ENCODE data around the gene AQP7.
"Not testable (repeated sequence)": the region's sequence is repeated elsewhere in the genome, so short reads cannot be mapped to it uniquely, and the experiment has no call there.

Gene AQP7

DNA sequence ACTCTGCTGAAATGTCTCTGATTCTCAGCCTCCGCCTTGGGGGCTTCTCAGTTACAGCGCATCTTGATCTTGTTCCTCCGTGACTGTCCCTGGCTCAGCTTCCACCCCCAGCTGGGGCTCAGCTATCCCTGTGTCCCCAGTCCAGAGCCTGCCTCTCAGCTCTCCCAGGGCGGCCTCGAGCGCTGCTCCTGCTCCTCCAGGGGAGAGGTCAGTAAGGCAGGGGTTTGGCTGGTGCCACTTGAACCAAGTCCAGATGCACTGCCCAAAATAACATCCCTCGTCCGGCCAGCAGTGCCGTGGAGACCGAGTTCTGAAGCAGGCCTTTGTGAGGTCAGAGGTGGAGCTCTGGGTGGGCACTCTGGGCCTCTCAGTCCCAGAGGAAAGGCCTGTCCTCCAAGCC lies at the start of gene AQP7:
AQP7 (minus strand) TSS at position 198 of the 400 bp plus-strand sequence. CDS start 1,306 bp downstream, outside the sequence.
- DNase-seq, result not testable (repeated sequence)

DNA sequence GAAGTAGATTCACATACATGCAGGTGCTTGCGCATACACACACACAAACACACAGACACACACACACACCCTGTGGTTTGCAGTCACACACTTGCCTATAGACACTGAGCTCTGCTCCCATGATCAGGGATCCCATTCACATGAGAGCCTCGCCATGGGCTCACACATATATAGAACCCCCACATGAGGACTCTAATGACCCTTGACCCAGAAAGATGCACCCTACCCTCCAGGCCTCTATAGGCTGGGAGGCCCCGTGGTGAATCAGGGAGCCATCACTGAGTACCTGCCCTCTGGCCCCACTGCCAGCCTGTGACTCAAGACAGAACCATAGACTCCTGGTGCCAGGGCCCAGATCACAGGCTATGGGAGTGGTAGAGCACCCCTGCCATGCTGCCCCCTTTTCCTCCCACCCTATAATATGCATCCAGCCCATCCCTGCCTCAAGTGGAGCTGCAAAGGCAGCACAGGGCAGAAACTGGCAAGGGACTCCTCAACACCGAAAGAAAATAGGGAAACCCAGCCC lies 48.3 kb upstream of the AQP7 start:
- no peak for DNase-seq

DNA sequence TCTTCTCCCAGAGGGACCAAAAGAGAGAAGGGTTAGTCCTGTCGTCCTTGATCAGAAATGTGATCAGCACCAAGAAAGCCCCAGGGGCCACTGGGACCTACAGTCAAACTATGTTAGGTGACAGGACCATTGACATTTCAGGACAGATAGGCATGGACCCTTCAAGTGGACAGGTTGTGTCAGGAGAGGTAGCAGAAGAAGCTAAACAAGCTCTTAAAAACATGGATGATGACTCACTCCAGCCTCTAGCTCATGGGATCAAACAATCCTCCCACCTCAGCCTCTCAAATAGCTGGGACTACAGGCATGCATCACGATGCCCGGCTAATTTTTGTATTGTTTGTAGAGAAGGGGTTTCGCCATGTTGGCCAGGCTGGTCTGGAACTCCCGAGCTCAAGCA lies 47.3 kb upstream of the AQP7 start:
- no peak for DNase-seq

DNA sequence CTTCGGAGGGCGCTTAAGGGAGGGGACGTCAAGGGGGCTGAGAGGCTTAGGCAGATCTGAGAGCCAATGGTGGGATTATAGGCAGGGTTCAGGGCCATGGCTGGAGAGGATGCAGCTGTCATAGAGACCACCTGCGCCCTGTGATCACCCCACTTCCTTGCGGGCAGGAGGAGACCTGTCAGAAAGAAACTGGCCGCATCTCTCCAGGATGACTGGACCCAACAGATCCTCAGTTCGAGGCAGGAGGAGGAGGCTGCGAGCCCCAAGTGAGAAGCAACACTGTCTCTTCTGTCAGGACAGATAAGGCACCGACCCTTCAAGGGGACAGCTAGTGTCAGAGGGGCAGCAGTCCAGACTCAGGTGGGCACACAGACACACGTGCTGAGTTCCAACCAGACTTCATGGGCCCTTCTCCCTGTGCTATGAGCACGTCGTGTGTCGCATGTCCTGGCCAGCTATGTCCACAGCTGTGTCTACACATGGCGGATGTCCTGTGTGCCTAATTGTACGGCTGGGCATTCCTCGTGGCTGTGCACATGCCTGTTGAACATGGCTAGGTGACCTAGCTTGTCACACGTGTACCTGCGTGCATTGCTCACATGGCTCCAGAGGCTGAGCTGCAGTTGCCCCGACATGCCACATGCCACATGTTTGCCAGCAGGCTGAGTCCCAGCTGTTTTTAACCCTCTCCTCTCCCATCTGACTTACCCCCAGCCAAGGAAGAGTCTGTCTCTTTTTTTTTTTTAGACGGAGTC lies 45.6 kb upstream of the AQP7 start:
- no peak for DNase-seq

DNA sequence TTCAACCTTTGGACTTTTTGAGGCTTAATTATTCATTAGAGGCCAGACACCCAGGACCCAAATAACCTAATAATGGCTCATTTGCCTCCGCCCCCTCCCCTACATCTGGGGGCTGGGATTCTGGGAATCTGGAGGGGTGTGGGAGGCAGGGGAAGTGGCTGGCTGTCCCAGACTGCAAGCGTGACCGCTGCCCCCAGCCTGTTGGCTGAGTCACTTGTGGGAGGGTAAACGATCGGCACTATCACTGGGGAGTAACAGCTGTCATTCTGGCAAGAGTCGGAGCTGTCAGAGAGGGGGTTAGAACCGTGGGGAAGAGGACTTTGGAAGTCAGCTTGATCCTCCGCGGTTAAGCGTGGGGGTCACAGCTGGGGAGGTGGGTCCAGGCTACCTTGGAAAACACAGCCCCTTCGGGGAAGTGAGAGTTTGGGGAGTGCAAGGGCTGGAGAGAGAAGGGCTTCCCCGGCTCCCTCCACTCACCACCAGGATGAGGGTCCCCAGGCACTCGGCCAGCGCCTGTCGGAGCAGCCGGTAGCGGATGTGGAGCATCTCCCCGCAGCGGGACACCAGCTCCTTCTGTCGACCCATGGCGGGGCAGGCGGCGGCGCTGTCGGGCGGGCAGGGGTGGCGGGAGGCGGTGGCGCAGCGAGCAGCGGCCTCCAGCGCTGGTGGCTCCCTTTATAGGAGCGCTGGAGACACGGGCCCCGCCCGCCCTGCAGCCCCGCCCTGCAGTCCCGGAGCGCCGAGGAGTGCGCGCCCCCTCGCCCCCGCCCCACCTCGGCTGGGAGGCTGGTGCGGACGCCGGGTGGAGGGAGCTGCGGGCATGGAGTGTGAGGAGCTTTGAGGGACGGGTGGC lies 44.8 kb upstream of the AQP7 start, which contains the start of gene AQP3:
AQP3 (minus strand) TSS at position 648 of the 853 bp plus-strand sequence; CDS start at position 585, 63 bp downstream.
- peak; percentile 76 for DNase-seq

DNA sequence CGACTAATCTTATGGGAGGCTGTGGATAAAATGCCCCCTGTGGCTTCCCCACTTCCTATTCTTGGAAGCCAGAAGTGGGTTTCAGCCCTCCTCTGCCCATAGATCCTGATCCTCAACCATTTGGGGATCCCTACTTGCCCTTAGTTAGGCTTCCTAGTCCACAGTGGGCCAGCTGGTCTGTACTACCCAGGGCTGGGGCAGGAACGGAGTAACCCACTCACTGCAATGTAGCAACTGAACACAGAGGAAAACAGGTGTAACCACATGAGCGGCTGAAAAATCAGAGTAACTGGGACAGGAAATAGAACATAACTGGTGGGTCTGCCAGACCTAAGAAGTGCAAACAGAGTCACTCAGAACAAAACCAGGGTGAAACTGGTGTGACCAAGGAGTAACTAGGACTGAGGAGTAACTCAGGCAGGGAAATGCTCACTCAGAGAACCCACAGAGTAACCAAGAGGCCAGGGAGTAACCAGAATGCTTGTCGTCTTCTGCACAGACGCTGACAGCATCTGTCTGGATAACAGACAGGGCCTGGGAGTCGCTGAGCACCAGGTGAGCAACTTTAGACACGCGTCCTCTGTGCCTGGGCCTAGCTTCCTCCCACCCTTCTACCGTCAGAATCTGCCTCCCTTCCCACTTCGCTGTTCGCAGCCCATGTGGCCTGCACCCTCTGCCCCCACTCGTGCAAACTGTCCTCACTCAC lies 44.0 kb upstream of the AQP7 start:
- peak; percentile 37 for DNase-seq

DNA sequence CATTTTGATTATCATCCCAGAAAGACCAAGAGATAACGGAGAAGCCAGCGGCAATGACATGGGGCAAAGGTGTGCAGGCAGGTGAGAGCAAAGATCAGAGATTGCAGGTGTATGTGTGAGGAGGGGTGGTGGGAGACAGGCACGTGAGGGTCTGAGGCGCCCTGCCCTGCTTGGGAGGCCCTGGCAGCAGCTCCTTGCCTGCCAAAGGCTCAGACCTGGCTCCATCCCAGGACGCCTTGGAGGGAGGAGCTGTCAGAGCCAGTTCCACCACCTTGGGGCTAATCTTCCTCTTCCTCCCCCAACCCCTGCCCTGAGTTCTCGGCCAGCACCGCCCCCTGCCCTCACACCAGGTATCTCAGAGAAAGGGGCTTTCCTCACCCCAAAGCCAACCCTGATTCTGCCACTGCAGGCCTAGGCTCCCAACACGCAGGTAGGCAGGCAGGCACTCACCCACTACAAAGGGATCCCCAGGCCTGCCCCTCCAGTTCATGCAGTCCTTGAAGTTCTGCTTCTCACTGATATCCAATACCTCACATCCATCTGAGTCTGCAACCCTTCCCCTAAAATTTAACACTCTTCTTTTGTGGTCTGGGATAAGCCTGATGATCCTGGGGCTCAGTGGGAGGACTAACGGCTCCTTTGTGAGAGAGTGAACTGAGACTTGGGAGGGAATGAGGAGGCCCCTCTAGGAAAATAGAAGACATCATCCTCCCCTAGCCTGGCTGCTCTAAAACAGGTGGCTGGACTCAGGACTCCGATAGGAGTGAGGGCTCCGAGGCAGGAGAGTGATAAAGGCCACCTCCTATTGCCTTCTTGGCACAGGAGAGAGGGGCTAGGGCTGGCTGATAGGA lies 43.2 kb upstream of the AQP7 start:
- peak; percentile 26 for DNase-seq

DNA sequence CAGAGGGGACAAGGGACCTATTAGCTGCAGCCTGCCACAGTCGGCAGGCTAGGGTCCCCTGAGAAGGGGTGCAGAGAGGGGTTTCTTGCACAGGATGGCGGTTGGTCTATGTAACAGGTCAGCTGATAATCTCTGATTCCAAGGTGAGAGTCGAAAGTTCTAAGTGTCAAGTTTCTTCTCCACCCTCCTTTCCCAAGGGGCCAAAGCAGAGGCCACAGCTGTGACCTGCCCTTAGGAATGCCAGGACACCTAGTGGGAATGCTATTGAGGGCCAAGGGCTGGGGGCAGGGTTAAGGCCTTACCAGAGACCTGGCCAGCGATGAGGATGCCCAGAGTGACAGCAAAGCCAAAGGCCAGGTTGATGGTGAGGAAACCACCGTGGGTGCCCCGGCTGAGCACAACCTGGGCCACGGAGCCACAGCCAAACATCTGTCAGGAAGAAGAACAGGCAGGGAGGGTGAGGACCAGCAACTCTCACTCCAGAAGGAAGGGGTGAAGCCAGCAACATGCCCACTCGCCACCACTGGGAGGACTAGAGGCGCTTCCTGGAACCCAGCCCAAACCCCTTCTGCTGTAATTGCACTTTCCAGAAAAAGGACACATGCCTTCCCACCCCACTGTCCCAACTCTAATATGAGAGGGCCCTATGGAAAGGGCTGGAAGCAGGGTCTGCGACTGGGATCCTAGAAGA lies 41.2 kb upstream of the AQP7 start:
- DNase-seq, result no peak

DNA sequence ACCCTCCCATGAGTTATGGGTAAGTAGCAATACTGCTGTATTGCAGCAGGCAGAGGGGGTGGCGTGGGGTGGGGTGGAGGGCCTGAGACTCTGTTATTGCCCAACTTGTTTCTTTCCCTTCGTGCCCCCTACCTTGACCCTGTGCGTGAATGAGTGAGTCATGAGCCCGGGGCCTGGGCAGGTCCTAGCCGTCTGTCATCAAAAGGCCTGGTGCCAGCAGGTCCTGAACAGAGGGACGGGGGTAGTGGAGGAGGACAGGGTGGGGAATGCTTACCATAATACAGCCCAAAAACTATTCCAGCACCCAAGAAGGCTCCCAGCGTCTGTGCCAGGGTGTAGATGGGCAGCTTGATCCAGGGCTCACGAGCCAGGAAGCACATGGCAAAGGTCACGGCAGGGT lies 40.7 kb upstream of the AQP7 start:
- no peak for DNase-seq

DNA sequence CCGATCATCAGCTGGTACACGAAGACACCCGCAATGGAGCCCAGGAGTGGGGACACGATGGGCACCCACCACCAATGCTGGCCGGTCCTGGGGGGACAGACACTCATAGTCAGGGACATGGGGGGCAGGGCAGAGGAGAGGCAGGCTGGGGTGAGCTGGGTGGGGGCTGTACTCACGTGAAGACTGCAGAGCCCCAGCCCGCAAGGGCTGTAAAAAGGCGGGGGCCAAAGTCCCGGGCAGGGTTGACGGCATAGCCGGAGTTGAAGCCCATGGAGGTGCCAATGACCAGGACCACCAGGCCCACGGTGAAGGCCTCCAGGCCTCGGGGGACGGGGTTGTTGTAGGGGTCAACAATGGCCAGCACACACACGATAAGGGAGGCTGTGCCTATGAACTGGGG lies 39.8 kb upstream of the AQP7 start:
- DNase-seq, result no peak

DNA sequence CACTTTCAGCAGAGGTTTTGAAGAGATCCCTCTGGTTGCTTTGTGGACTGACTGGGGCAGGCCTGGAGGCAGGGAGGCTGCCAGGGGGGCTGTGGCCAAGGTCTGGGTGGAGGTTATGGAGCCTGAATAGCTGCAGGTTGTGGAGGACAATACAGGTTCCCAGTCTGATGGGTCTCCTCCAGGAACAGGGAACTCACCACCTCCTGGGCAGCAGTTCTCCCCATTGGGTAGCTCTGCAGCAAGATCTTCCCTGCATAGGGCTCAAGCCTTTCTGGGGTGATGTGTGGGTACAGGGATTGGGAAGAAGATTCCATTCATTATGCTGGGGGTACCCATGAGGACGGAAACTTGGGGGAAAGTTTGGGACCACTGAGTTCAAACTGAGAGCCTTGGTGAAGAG lies 38.2 kb upstream of the AQP7 start:
- DNase-seq, result no peak

DNA sequence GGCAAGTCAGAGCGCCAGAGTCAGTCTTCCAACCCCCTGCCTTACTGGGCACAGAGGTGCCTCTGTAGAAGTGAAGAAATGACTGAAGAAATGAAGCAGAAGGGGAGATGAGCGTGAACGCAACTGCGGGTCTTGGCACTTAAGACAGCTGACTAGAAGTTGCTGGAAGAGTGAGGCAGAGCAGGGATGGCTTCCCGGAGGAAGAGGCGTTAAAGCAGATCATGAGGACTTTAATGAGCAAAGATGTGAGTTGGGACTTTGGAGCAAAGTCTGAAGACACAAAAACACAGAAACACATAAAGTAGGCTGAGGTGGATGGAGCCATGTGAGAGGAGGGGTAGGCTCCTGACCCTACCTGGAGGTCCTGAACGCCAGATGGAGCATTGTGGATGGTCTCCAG lies 37.8 kb upstream of the AQP7 start:
- no peak for DNase-seq

DNA sequence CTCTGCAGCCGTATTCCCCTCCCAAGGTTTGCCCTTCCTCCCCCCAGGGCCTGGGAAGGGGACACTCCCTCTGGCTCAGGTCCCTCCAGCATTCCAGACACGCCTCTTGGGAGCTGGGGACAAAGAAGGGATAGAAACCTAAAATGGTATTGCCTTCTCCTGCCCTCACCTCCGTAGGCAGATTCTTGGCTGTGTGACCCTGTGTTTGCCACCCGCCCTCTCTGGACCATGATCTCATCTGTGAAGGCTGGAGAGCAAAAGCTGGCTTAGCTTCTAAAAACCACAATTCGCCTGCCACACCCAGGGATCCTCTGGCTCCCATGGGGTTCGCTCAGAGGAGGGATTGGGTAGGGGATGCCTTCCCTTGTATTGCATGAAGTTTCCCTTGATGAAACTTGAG lies 37.4 kb upstream of the AQP7 start:
- DNase-seq, result no peak

DNA sequence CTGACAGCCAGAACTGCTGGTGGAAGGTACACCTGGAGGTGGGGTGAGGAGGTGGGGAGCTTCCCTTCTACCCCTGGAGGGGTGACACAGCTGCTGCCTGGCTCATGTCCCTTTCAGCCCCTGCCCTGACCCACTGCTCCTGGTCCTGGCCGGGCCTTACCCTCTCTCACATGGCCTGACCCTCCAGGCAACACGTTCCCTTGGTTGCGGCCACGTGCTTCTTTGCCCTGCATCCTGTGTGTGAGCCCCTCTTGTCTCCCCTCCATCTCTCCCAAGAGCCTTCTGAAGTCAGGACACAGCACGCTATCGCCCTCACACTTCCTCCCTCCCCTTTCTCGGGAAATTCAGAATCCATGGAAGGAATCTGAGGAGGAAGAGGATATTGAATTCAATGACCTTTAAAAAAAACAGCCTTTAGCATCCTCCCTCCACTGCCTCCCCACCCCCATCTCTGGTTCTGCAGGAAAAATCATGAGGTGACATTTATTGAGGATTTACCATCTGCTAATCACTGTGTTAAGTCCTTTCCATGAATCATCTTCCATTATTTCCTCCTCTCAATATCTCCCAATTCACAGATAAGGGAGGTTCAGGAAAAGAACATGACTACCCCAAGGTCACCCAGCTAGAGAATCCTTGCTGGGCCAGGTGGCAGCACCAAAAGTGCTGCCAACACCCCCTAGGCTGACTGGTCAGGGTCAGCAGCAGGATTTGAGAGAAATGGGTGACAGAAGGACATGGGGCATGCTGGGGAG lies 36.7 kb upstream of the AQP7 start:
- no peak for DNase-seq

DNA sequence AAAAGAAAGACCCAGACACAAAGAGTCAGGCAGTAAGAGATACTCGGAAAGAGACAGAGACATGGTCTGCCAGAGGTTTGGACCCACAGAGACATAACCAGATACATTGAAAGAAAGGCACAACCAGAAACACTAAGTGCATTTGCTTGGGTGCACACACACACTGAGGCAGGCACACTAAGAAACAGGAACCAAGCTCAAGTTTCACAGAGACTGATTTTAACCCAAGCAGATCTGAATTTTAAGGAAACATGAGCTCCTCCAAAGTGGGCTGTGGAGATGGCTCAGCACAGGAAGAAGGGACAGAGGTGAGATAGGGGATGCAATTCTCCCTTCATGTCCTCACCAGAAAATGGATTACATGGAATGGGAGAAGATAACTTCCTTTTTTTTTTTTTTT lies 35.5 kb upstream of the AQP7 start:
- no peak for DNase-seq

DNA sequence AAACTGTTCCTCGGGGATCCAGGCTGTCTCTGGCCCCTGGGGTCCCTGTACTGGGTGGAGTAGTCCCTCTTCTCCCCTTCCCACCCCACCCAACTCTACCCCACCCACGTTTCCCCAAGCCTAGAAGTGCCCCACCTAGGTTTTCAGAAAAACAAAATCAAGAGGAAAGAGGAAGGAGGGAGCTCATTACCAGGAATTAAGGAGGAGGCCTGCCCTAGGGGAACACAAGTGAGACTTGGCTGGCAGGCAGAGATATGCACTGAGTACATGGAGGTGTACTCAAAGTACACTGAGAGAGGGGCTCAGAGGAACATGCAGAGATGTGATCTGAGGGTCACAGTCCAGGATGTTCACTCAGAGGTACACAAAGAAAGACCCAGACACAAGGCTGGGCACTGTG lies 34.8 kb upstream of the AQP7 start:
- no peak for DNase-seq

DNA sequence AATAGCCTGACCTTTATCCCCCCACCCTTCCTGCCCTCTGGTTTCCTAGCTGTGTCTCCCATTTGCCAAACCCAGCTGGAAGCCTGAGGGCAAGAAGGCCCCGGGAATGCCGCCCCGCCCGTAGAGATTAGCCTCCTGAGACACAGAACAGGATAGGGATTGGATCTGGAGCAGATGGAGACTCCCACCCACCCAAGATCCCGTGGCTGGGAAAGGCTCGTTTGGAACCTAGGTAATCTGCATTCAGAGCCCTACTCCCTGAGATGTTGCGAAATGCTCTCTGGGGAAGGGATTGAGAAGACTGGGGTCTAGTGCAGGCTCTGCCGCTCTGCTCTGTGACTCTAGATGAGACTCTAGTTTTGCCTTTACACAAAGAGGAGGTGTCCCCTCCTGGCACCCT lies 34.1 kb upstream of the AQP7 start:
- no peak for DNase-seq

DNA sequence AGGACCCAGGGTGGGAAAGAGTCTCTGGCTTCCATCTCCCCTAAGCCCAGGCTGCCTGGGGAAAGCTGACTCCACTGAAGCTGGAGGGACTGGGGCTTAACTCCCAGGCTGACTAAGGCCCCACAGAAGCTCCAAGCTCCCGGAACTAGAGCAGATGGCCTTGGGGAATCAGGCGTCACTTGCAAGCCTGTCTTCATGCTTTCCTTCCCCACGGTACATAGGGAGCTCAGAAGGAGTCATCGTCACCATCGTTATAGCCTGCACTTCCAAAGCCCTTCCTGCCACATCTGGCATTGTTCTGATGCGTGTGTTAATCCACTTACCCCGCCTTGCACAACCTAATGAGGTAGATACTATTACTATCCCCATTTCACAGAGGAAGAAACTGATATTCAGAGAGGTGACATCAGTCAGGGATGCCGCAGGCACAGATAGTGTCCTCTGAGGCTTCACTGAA lies 33.5 kb upstream of the AQP7 start:
- DNase-seq, result no peak

DNA sequence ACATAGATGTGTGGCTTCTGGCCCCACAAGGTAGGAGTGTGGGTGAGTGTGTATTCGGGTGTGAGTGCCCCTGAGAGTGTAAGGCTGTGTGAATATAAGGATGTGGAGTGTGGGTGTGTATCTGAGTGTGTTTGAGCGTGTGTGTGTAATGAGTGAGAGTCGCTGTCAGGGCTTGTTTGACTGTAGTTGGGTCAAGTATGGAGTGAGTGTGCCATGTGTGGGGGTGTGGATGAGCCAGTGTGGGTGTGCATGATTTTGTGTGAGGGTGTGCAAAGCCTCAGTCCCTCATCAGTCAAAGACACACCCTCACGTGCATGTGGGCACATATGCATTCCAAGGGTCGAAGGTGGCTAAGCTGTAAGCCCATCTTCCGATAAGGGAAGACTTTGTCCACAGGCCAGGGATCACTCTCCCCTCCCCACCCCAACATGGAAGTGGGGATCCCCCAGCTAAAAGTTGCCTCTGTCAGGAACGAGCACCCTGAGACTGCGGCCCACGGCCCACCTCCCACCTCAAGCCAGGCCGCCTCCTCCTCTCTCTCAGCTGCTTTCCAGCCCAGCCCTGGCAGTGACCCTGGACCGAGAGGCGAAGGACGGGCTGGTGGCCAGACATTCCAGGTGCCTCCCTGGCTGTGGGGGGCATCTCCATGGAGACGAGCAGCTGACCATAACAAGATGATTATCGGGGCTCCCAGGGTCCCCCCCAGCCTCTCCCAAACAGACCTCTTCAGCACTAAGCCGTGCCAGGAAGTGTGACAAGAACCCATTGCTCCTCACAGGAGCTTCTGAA lies 32.1 kb upstream of the AQP7 start:
- DNase-seq, result no peak

DNA sequence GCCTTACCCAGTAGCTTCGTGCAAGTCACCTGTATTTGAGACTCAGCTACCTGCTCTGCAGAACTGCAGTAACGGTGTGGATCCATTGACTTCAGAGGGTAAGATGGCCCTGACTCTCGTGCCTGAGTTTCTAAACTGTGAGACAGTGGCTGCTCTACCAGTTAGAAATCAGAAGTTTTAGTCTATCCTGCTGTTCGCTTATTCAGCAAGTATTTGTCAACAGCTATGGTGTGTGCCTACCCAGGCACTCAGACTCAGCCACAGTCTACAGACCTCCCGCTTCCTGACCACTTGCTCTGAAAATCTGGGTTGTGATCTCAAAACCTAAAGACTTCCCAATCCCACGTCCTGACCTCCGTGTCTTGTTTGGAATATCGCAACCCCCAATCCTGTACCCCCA lies 31.5 kb upstream of the AQP7 start:
- no peak for DNase-seq
